Spleen (tissue), 7 donors: Measurements from ENCODE around the gene ACOT11.

Experiments used
- POLR2A ChIP-seq, 3 donors: fragments of 450-650 bp; IDR thresholded peaks; one replicate each; pipeline ENCODE4 v1.5.1; 2017; ENCODE audit warnings: antibody characterized with exemption in 3 of 3, mild to moderate bottlenecking in 1 of 3
- TF ChIP-seq, protein P1 (sequence below), 11 experiments: fragments of 200-600 bp in 7 of 11; fragments of 450-650 bp in 4 of 11; sonication (generic) in 4 of 11; IDR thresholded peaks in 8 of 11; conservative IDR thresholded peaks in 3 of 11; 1 replicate in 7 of 11; 2 replicates in 4 of 11; pipeline versions ENCODE4 v1.4.0 to v1.8.0; 2016 to 2021; ENCODE audit warnings: antibody characterized with exemption in 11 of 11, inconsistent platforms in 4 of 11, mild to moderate bottlenecking in 1 of 11
- donor health status: DM: no; HTN: no; CAD: no; lungs with moderate emphysema.
- donor health status: DM: no; HTN: no; CAD: no.
- donor health status: DM: no; HTN: no; CAD: no.

DNA sequence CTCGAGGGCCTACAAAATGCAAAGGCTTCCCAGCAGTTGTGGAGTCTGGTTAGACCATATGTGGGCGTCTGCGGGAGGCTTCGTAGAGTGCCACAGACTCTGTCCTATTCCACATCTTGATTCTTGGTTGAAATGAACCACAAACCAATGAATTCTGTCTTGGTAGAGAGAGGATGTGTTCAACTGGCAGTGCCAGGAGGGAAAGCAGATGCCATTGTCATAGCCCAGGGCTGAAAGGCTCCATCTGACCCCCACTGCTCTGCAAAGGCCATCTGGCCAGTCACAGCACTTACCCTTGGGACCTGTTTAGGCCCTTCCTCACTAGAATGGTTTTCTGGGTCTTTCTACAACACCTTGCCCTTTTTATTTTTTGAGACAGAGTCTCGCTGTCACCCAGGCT lies 22.1 kb downstream of the ACOT11 start:
- TF ChIP-seq, protein P1, sequence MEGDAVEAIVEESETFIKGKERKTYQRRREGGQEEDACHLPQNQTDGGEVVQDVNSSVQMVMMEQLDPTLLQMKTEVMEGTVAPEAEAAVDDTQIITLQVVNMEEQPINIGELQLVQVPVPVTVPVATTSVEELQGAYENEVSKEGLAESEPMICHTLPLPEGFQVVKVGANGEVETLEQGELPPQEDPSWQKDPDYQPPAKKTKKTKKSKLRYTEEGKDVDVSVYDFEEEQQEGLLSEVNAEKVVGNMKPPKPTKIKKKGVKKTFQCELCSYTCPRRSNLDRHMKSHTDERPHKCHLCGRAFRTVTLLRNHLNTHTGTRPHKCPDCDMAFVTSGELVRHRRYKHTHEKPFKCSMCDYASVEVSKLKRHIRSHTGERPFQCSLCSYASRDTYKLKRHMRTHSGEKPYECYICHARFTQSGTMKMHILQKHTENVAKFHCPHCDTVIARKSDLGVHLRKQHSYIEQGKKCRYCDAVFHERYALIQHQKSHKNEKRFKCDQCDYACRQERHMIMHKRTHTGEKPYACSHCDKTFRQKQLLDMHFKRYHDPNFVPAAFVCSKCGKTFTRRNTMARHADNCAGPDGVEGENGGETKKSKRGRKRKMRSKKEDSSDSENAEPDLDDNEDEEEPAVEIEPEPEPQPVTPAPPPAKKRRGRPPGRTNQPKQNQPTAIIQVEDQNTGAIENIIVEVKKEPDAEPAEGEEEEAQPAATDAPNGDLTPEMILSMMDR (IDR thresholded peaks at IDR 0.05 in 8 of 11, conservative IDR thresholded peaks at IDR 0.05 in 3 of 11), result no peak
- TF ChIP-seq POLR2A (IDR thresholded peaks at IDR 0.05), result no peak
